ENCODE data around the gene PPP4R2. TPM values are rescaled to one million over a fixed set of nuclear protein-coding genes. Genes with fewer than 3 reads are reported as not detected.

PPP4R2 gene
- total and polyA plus RNA-seq, 2 of the 8 experiments (the other 6 are each of a cell fraction or from before 2014, with no cell fraction given) = 11.5 to 89.9 TPM

GRCh38 chr3:72970942-72971341 lies 25.7 kb upstream of the PPP4R2 start:
- CTCF ChIA-PET (ENCODE audit: partially characterized antibody) = interaction anchor here (1.1 kb wide), 1 partner anchor 26 kb away, joined by 3 read pairs; the partner anchor contains the start of gene PPP4R2
- Histone ChIP-seq H4K91ac (replicated peaks; ENCODE audit: insufficient read length, low read length) (no peak overlapping the region), H3K27ac (ENCODE audit: low read depth, low read length) (no peak overlapping the region), H3K18ac (ENCODE audit: extremely low read depth, low read length) (no peak overlapping the region), H4K5ac (ENCODE audit: insufficient read length, low read depth, low read length) (no peak overlapping the region), H2BK15ac (ENCODE audit: low read length) (no peak overlapping the region), H3K79me1 (ENCODE audit: low read depth, low read length) (no peaks in the 10 kb centered on the region), H3K56ac (replicated peaks; ENCODE audit: insufficient read length, low read depth, low read length) (no peak overlapping the region), H4K8ac (ENCODE audit: extremely low read depth, insufficient read depth, low read length) (no peak overlapping the region), H3K9me3 (ENCODE audit: insufficient read depth in 2 of 2, low read depth in 1 of 2, low read length in 1 of 2) (no peaks in the 10 kb centered on the region), H2BK120ac (replicated peaks; ENCODE audit: low read depth, low read length) (no peak overlapping the region), H3K4me1 (replicated peaks in 1 of 4; ENCODE audit: control insufficient read depth in 3 of 4, insufficient read depth in 4 of 4, low read length in 3 of 4) (no peaks in the 10 kb centered on the region; a peak in 1 of 7 replicates), H3K23me2 (ENCODE audit: low read depth, low read length) (no peaks in the 10 kb centered on the region), H3K23ac (ENCODE audit: insufficient read length) (no peak overlapping the region), H3K4me3 (ENCODE audit: extremely low read depth in 1 of 4, insufficient read depth in 2 of 4, low read depth in 3 of 4, low read length in 4 of 4) (no peak overlapping the region), H2BK20ac (ENCODE audit: low read length) (no peak overlapping the region), H3K14ac (ENCODE audit: insufficient read length) (no peak overlapping the region), H2AFZ (ENCODE audit: low read length) (no peak overlapping the region), H3K36me3 (ENCODE audit: control insufficient read depth in 2 of 4, insufficient read depth in 4 of 4, low read length in 3 of 4) (no peaks in the 10 kb centered on the region; a peak in 1 of 8 replicates), H4K20me1 (replicated peaks in 1 of 2; ENCODE audit: control insufficient read depth in 1 of 2, insufficient read depth in 2 of 2, low read length in 2 of 2) (no peaks in the 10 kb centered on the region), H3K9ac (replicated peaks in 1 of 4; ENCODE audit: extremely low read depth in 1 of 4, low read depth in 3 of 4, low read length in 3 of 4) (no peak overlapping the region), H3K4ac (replicated peaks; ENCODE audit: insufficient read length, low read depth, low read length) (no peak overlapping the region), H2AK5ac (ENCODE audit: low read depth, low read length) (no peak overlapping the region), H3K79me2 (ENCODE audit: control insufficient read depth in 1 of 2, insufficient read depth in 2 of 2, low read length in 2 of 2) (no peaks in the 10 kb centered on the region), H2BK12ac (ENCODE audit: low read depth, low read length) (no peak overlapping the region), H3K27me3 (replicated peaks in 1 of 4; ENCODE audit: control insufficient read depth in 3 of 4, extremely low read depth in 1 of 4, insufficient read depth in 3 of 4, low read length in 3 of 4) (no peaks in the 10 kb centered on the region), H3K4me2 (ENCODE audit: insufficient read depth in 1 of 2, low read depth in 2 of 2, low read length in 2 of 2) (no peak overlapping the region), H2BK5ac (ENCODE audit: low read depth, low read length) (no peak overlapping the region)
- DNase-seq (ENCODE audit: low read depth in 1 of 2, low spot score in 2 of 2) = no peak
- WGBS, 2 experiments (ENCODE audit: extremely low coverage in 1 of 2, insufficient coverage in 1 of 2, insufficient read length in 1 of 2, insufficient replicate concordance in 2 of 2, low coverage in 1 of 2, low lambda C conversion rate in 2 of 2, missing lambda C conversion rate in 1 of 2) = 93% methylated on average over 2 of the region's 2 CpGs; no CpG with 5 or more reads in 1 of the 2 experiments
- no peak for FAIRE-seq
- TF ChIP-seq FOSL1 (IDR thresholded peaks at IDR 0.05; ENCODE audit: insufficient read depth, low read depth, low read length) (no peak), HDAC6 (IDR thresholded peaks at IDR 0.05; ENCODE audit: low read depth, low read length) (no peak), CREB1 (IDR thresholded peaks at IDR 0.05) (no peak), ATF2 (IDR thresholded peaks at IDR 0.05; ENCODE audit: low read length) (no peak), JUND (IDR thresholded peaks at IDR 0.05; ENCODE audit: low read length) (no peak), EGR1 (IDR thresholded peaks at IDR 0.05; ENCODE audit: borderline replicate concordance, low read depth, low read length) (no peak), CTBP2 (IDR thresholded peaks at IDR 0.05; ENCODE audit: borderline replicate concordance, insufficient read depth, insufficient read length, low read length) (no peak), ZNF274 (IDR thresholded peaks at IDR 0.05; ENCODE audit: borderline replicate concordance, extremely low read depth, low read length) (no peak), TAF1 (IDR thresholded peaks at IDR 0.05; ENCODE audit: low read depth, low read length) (no peak), RFX5 (IDR thresholded peaks at IDR 0.05; ENCODE audit: borderline replicate concordance, low read depth, low read length) (no peak)
- POLR2A ChIA-PET (ENCODE audit: partially characterized antibody) = no interaction called here

Data from H1 (cell line).